GM12878 (cell line): ENCODE measurements around the gene GUCY1B1. TPM values are rescaled to one million over a fixed set of nuclear protein-coding genes. Genes with fewer than 3 reads are reported as not detected.

Experiments used
- ATAC-seq: fragments of 200-7000 bp; cut with Tn5 transposase; 3 replicates; pipeline ENCODE4 v1.9.1; 2020; ENCODE audit warnings: mild to moderate bottlenecking, moderate library complexity
- BruUV-seq: library from RNA; stranded (reverse); fragments of 400-500 nt; replicated peaks from 2 replicates; lab custom pipeline; 2021; lab: Mats Ljungman, UMichigan
- CTCF ChIA-PET: fragments of 300-600 bp; sonication (Branson Sonifier 250); formaldehyde crosslinking; extraction: SDS; loops from one replicate; lab custom pipeline; 2021; ENCODE audit warnings: inconsistent platforms; lab: Yijun Ruan, JAX
- POLR2A ChIA-PET: fragments of 350-600 bp; formaldehyde crosslinking; extraction: SDS; loops from one replicate; lab custom pipeline; 2021; ENCODE audit warnings: inconsistent platforms; lab: Charles Lee
- RAD21 ChIA-PET: fragments of 300-600 bp; sonication (Branson Sonifier 250); formaldehyde crosslinking; loops from one replicate; lab custom pipeline; 2023; ENCODE audit warnings: antibody characterized with exemption; ENCODE audit not compliant: unreplicated experiment; lab: Charles Lee
- SMC1A ChIA-PET: fragments of 300-600 bp; sonication (Branson Sonifier 250); formaldehyde crosslinking; loops from one replicate; lab custom pipeline; 2023; ENCODE audit not compliant: unreplicated experiment, uncharacterized antibody; lab: Charles Lee
- DNase-seq: peaks from one replicate; pipeline ENCODE4 v3.0.0-alpha.2; 2011; ENCODE audit warnings: low read depth, low spot score
- FAIRE-seq: peaks from 3 replicates; lab custom pipeline; 2011; peaks lifted over from hg19 to GRCh38; lab: Jason Lieb, UNC
- H2AFZ ChIP-seq: 2 replicates; pipeline ENCODE4 v1.6.0; 2011; ENCODE audit warnings: low read depth, low read length, control low read depth; ENCODE audit not compliant: control insufficient read depth
- H3K27ac ChIP-seq: 2 replicates; pipeline ENCODE4 v1.5.1; 2011; ENCODE audit warnings: control low read depth; ENCODE audit not compliant: control insufficient read depth, insufficient read depth
- H3K27me3 ChIP-seq, 2 experiments: replicated peaks in 1 of 2; 2 replicates each; pipeline versions ENCODE4 v1.6.0 to v1.6.1; 2011; ENCODE audit warnings: low read length in 1 of 2; ENCODE audit not compliant: control insufficient read depth in 2 of 2, insufficient read depth in 2 of 2
- H3K36me3 ChIP-seq, 2 experiments: 2 replicates each; pipeline ENCODE4 v1.5.1; 2011; ENCODE audit warnings: low read length in 1 of 2; ENCODE audit not compliant: control insufficient read depth in 2 of 2, insufficient read depth in 2 of 2
- H3K4me1 ChIP-seq: 2 replicates; pipeline ENCODE4 v1.6.1; 2011; ENCODE audit warnings: mild to moderate bottlenecking, low read length, moderate library complexity, mixed read lengths; ENCODE audit not compliant: control insufficient read depth, insufficient read depth
- H3K4me2 ChIP-seq: 2 replicates; pipeline ENCODE4 v1.6.0; 2011; ENCODE audit warnings: control low read depth; ENCODE audit not compliant: control insufficient read depth, insufficient read depth
- H3K4me3 ChIP-seq: fragments of 200-600 bp; sonication (generic); 2 replicates; pipeline ENCODE4 v1.5.1; 2016
- H3K79me2 ChIP-seq: 2 replicates; pipeline ENCODE4 v1.6.0; 2011; ENCODE audit warnings: low read length; ENCODE audit not compliant: control insufficient read depth, insufficient read depth
- H3K9ac ChIP-seq: 2 replicates; pipeline ENCODE4 v1.8.0; 2011; ENCODE audit warnings: low read length, control low read depth, mixed read lengths; ENCODE audit not compliant: control insufficient read depth, insufficient read depth
- H3K9me3 ChIP-seq: replicated peaks from 3 replicates; pipeline ENCODE4 v1.5.1; 2011; ENCODE audit warnings: mild to moderate bottlenecking, low read length; ENCODE audit not compliant: control insufficient read depth, insufficient read depth
- H4K20me1 ChIP-seq: 2 replicates; pipeline ENCODE4 v1.6.0; 2011; ENCODE audit not compliant: control insufficient read depth, insufficient read depth
- FOXK2 ChIP-seq: fragments of 450-650 bp; IDR thresholded peaks from 2 replicates; pipeline ENCODE4 v1.6.1; 2017; ENCODE audit warnings: mild to moderate bottlenecking, moderate library complexity
- MYC ChIP-seq: IDR thresholded peaks from 2 replicates; pipeline ENCODE4 v1.6.1; 2011; ENCODE audit warnings: mild to moderate bottlenecking, low read length, moderate library complexity, inconsistent platforms; ENCODE audit not compliant: insufficient read depth, insufficient replicate concordance, insufficient read length, severe bottlenecking
- PAX5 ChIP-seq: IDR thresholded peaks from 2 replicates; pipeline ENCODE4 v1.6.1; 2011; ENCODE audit warnings: low read depth, low read length, borderline replicate concordance
- RELB ChIP-seq: fragments of 450-650 bp; IDR thresholded peaks from 2 replicates; pipeline ENCODE4 v1.6.1; 2017; ENCODE audit warnings: low read depth, mild to moderate bottlenecking, moderate library complexity
- SUPT20H ChIP-seq: IDR thresholded peaks from 2 replicates; pipeline ENCODE4 v1.6.1; 2011; ENCODE audit warnings: low read depth, mild to moderate bottlenecking, low read length, moderate library complexity, borderline replicate concordance; ENCODE audit not compliant: control insufficient read depth
- USF1 ChIP-seq: IDR thresholded peaks from 2 replicates; pipeline ENCODE4 v1.6.1; 2011; ENCODE audit warnings: borderline replicate concordance, low read depth, mild to moderate bottlenecking, moderate library complexity, mixed read lengths, low read length; ENCODE audit not compliant: insufficient read depth; ENCODE audit errors: extremely low read length
- YY1 ChIP-seq: IDR thresholded peaks from 2 replicates; pipeline ENCODE4 v1.6.1; 2011; ENCODE audit warnings: low read depth, mild to moderate bottlenecking, low read length
- WGBS: methylation state at CpG from one replicate; pipeline ENCODE4 v1.1.6; 2016; ENCODE audit warnings: low lambda C conversion rate; ENCODE audit not compliant: insufficient replicate concordance, insufficient coverage; ENCODE audit errors: missing lambda C conversion rate; 5-methylcytosine and 5-hydroxymethylcytosine counted together
- in situ Hi-C: fragments of 300-500 bp; cut with MboI; formaldehyde crosslinking; loops from 9 replicates; pipeline ENCODE4 v1.14.3; 2018; ENCODE audit warnings: mixed read lengths
- intact Hi-C: fragments of 100-400 bp; cut with micrococcal nuclease; formaldehyde crosslinking; loops from one replicate; pipeline ENCODE4 v1.14.2; 2022; ENCODE audit not compliant: unreplicated experiment
- polyA plus RNA-seq, 11 experiments: library from polyadenylated mRNA; depleted of rRNA in 4 of 11; unstranded in 6 of 11; stranded (reverse) in 5 of 11; fragments of >200 nt; fragmentation: Nextera tagmentation in 4 of 11; fragmentation: Illumina TruSeq in 1 of 11; extraction: Ambion mirVana in 4 of 11; extraction: Trizol in 1 of 11; gene quantifications; 1 replicate in 1 of 11; 2 replicates in 10 of 11; pipeline versions ENCODE4 v1.2.1 to v1.2.3, GENCODE V29; 2011 to 2016; ENCODE audit warnings: inconsistent platforms in 2 of 11, missing spikeins in 2 of 11, low read depth in 1 of 11
- total RNA-seq, 4 experiments: library from RNA; depleted of rRNA in 3 of 4; stranded (reverse); fragments of >200 nt in 3 of 4; fragmentation: Illumina TruSeq in 1 of 4; extraction: Trizol in 1 of 4; gene quantifications; 2 replicates each; pipeline versions ENCODE4 v1.2.1 to v1.2.3, GENCODE V29; 2013 to 2021

GUCY1B1 gene
- total and polyA plus RNA-seq, 10 of the 15 experiments (the other 5 are each of a cell fraction or from before 2014, with no cell fraction given), result 0.60 to 38.5 (median 1.4) TPM

GRCh38 chr4:155742310-155743015, 16.4 kb upstream of the GUCY1B1 start:
- DNase-seq, result no peak
- no peak overlapping the region for H3K4me3 ChIP-seq
- no peaks in the 10 kb centered on the region for H3K79me2 ChIP-seq
- TF ChIP-seq MYC (no peak), YY1 (no peak), PAX5 (no peak), SUPT20H (no peak)
- H3K27me3 ChIP-seq, result no peaks in the 10 kb centered on the region
- WGBS, result 0% methylated on average over 3 of the region's 3 CpGs
- ChIA-PET POLR2A (no interaction called here), SMC1A (interaction anchor here (0.6 to 2.5 kb wide), 9 partner anchors 8 to 213 kb away, joined by 3 to 8 read pairs (median 3); no protein-coding TSS in a partner anchor), CTCF (interaction anchor here (1.2 to 1.4 kb wide), 2 partner anchors 46 to 214 kb away, joined by 3 to 4 read pairs; no protein-coding TSS in a partner anchor), RAD21 (interaction anchor here (0.6 to 1.2 kb wide), 3 partner anchors 14 to 213 kb away, joined by 3 read pairs; no protein-coding TSS in a partner anchor)
- H4K20me1 ChIP-seq, result no peaks in the 10 kb centered on the region
- BruUV-seq, result no TSS peak
- in situ Hi-C loops, result no loop called here
- no peak overlapping the region for H3K4me2 ChIP-seq
- no peak overlapping the region for H2AFZ ChIP-seq
- intact Hi-C loops, result no loop called here
- no peak overlapping the region for H3K9ac ChIP-seq
- no peaks in the 10 kb centered on the region for H3K36me3 ChIP-seq
- no peaks in the 10 kb centered on the region for H3K9me3 ChIP-seq
- no peak overlapping the region for H3K27ac ChIP-seq
- FAIRE-seq, result no peak
- H3K4me1 ChIP-seq, result no peaks in the 10 kb centered on the region
- ATAC-seq, result no peak

- H3K9ac ChIP-seq, result no peak overlapping the region
- no peaks in the 10 kb centered on the region for H3K4me1 ChIP-seq
- BruUV-seq, result no TSS peak
- in situ Hi-C loops (no loop called here), intact Hi-C loops (no loop called here)
- WGBS, result 4% methylated on average over 5 of the region's 5 CpGs
- ChIA-PET CTCF (interaction anchor here (1.1 kb wide), 1 partner anchor 11 kb away, joined by 3 read pairs; no protein-coding TSS in a partner anchor), POLR2A (no interaction called here), RAD21 (interaction anchor here (0.8 kb wide), 1 partner anchor 12 kb away, joined by 3 read pairs; no protein-coding TSS in a partner anchor), SMC1A (interaction anchor here (1.2 kb wide), 1 partner anchor 21 kb away, joined by 3 read pairs; no protein-coding TSS in a partner anchor)
- H2AFZ ChIP-seq, result no peak overlapping the region
- ATAC-seq, result no peak
- no peak overlapping the region for H3K4me2 ChIP-seq
- no peaks in the 10 kb centered on the region for H3K27me3 ChIP-seq
- no peaks in the 10 kb centered on the region for H3K9me3 ChIP-seq
- H3K27ac ChIP-seq, result no peak overlapping the region
- no peaks in the 10 kb centered on the region for H3K36me3 ChIP-seq
- TF ChIP-seq USF1, result no peak
- no peak for TF ChIP-seq FOXK2
- TF ChIP-seq RELB, result no peak
- no peak overlapping the region for H3K4me3 ChIP-seq
- FAIRE-seq, result no peak
- DNase-seq, result no peak
- H3K79me2 ChIP-seq, result no peaks in the 10 kb centered on the region
- H4K20me1 ChIP-seq, result no peaks in the 10 kb centered on the region
Observed at GRCh38 chr4:155745984-155746383, 12.8 kb upstream of the GUCY1B1 start.
